ENCODE measurements around the gene ARPC1A. TPM values are rescaled to one million over a fixed set of nuclear protein-coding genes. Genes with fewer than 3 reads are reported as not detected.

The ARPC1A gene
- total and polyA plus RNA-seq, 3 experiments from 2014 or later = 74.7 to 86.6 (median 86.5) TPM

- H3K9me3 ChIP-seq (ENCODE audit: low read length) = no peaks in the 10 kb centered on the region
- Mint-ChIP-seq H3K27me3 (no peaks in the 10 kb centered on the region), H3K27ac (peak overlapping the region in 1 of 8 donors; percentile 42), H3K9me3 (no peaks in the 10 kb centered on the region), H3K4me1 (peaks cover 0 to 2% (median 0%) of the 10 kb centered on the region in 3 donors), H3K36me3 (peaks cover 0 to 71% (median 11%) of the 10 kb centered on the region in 3 donors), H3K4me3 (no peak overlapping the region)
- ChIA-PET POLR2A (no interaction called here), CTCF (interaction anchor here (1.5 to 2.1 kb wide), 3 partner anchors 13 to 46 kb away, joined by 3 to 7 read pairs (median 5); partner anchors contain the start of gene BUD31)
- H3K4me1 ChIP-seq (ENCODE audit: insufficient read depth, low read length) = no peaks in the 10 kb centered on the region
- H3K27me3 ChIP-seq (ENCODE audit: insufficient read depth, low read length, poor library complexity, severe bottlenecking) = no peaks in the 10 kb centered on the region
- peaks cover 53% of the 10 kb centered on the region for H3K36me3 ChIP-seq (ENCODE audit: insufficient read depth, low read length)
- H3K4me3 ChIP-seq (ENCODE audit: low read length) = no peak overlapping the region
- no peak overlapping the region for H3K27ac ChIP-seq (ENCODE audit: low read depth, low read length)
- DNase-seq = no peak
Measured at GRCh38 chr7:99363286-99363685, 37.6 kb downstream of the ARPC1A start.

GRCh38 chr7:99365318-99366141 is 39.8 kb downstream of the ARPC1A start:
- Mint-ChIP-seq H3K9me3 (no peaks in the 10 kb centered on the region), H3K27me3 (no peaks in the 10 kb centered on the region), H3K27ac (peak overlapping the region in 6 of 8 donors; percentile 29 to 74 (median 54)), H3K4me3 (peak overlapping the region in 1 of 7 donors; percentile 20), H3K36me3 (peaks cover 0 to 59% (median 11%) of the 10 kb centered on the region in 3 donors), H3K4me1 (peaks cover 0 to 2% (median 0%) of the 10 kb centered on the region in 3 donors)
- H3K4me3 ChIP-seq (ENCODE audit: low read length) = no peak overlapping the region
- H3K9me3 ChIP-seq (ENCODE audit: low read length) = no peaks in the 10 kb centered on the region
- no peaks in the 10 kb centered on the region for H3K27me3 ChIP-seq (ENCODE audit: insufficient read depth, low read length, poor library complexity, severe bottlenecking)
- DNase-seq = peak; percentile 49 to 75 (median 51)
- POLR2A ChIA-PET = interaction anchor here (1.2 kb wide), 1 partner anchor 43 kb away, joined by 5 read pairs; the partner anchor contains the start of gene BUD31
- H3K27ac ChIP-seq (ENCODE audit: low read depth, low read length) = no peak overlapping the region
- peaks cover 41% of the 10 kb centered on the region for H3K36me3 ChIP-seq (ENCODE audit: insufficient read depth, low read length)
- CTCF ChIA-PET = interaction anchor here (0.8 to 3.6 kb wide), 15 partner anchors 8 to 55 kb away, joined by 3 to 30 read pairs (median 4); partner anchors contain the start of genes ARPC1A, ARPC1B, BUD31 and PDAP1
- H3K4me1 ChIP-seq (ENCODE audit: insufficient read depth, low read length) = no peaks in the 10 kb centered on the region

- POLR2A ChIA-PET = interaction anchor here (1.2 kb wide), 1 partner anchor 42 kb away, joined by 5 read pairs; the partner anchor contains the start of gene BUD31
- H3K9me3 Mint-ChIP-seq = no peaks in the 10 kb centered on the region
- CTCF ChIA-PET = interaction anchor here (0.8 to 3.6 kb wide), 2 partner anchors 13 to 21 kb away, joined by 3 to 30 read pairs; no protein-coding TSS in a partner anchor
Measured at GRCh38 chr7:99366646-99367045, 40.9 kb downstream of the ARPC1A start.

GRCh38 chr7:99368750-99369389 is 43.2 kb downstream of the ARPC1A start:
- Mint-ChIP-seq H3K36me3 (peaks cover 0 to 33% (median 8%) of the 10 kb centered on the region in 3 donors), H3K27ac (peak overlapping the region in 1 of 8 donors; percentile 50), H3K4me3 (no peak overlapping the region), H3K27me3 (no peaks in the 10 kb centered on the region), H3K4me1 (peaks cover 0 to 8% (median 7%) of the 10 kb centered on the region in 3 donors), H3K9me3 (no peaks in the 10 kb centered on the region)
- peak overlapping the region; percentile 14 for H3K27ac ChIP-seq (ENCODE audit: low read depth, low read length)
- no peaks in the 10 kb centered on the region for H3K27me3 ChIP-seq (ENCODE audit: insufficient read depth, low read length, poor library complexity, severe bottlenecking)
- DNase-seq = no peak
- H3K9me3 ChIP-seq (ENCODE audit: low read length) = no peaks in the 10 kb centered on the region
- H3K4me3 ChIP-seq (ENCODE audit: low read length) = no peak overlapping the region
- POLR2A ChIA-PET = interaction anchor here (0.7 kb wide), 1 partner anchor 106 kb away, joined by 3 read pairs; no protein-coding TSS in a partner anchor
- H3K4me1 ChIP-seq (ENCODE audit: insufficient read depth, low read length) = no peaks in the 10 kb centered on the region
- peaks cover 15% of the 10 kb centered on the region for H3K36me3 ChIP-seq (ENCODE audit: insufficient read depth, low read length)
- CTCF ChIA-PET = interaction anchor here (1.3 to 2.1 kb wide), 4 partner anchors 15 to 40 kb away, joined by 3 to 4 read pairs (median 3); partner anchors contain the start of genes BUD31 and PDAP1

More at GRCh38 chr7:99366646-99367045, 40.9 kb downstream of the ARPC1A start:
- no peaks in the 10 kb centered on the region for H3K27me3 ChIP-seq (ENCODE audit: insufficient read depth, low read length, poor library complexity, severe bottlenecking)
- H3K36me3 ChIP-seq (ENCODE audit: insufficient read depth, low read length) = peaks cover 30% of the 10 kb centered on the region
- peak overlapping the region in 1 of 8 donors; percentile 78 for H3K27ac Mint-ChIP-seq
- no peak overlapping the region for H3K27ac ChIP-seq (ENCODE audit: low read depth, low read length)
- DNase-seq = no peak
- no peaks in the 10 kb centered on the region for H3K9me3 ChIP-seq (ENCODE audit: low read length)
- peaks cover 0 to 2% (median 0%) of the 10 kb centered on the region in 3 donors for H3K4me1 Mint-ChIP-seq
- peaks cover 0 to 49% (median 8%) of the 10 kb centered on the region in 3 donors for H3K36me3 Mint-ChIP-seq
- no peaks in the 10 kb centered on the region for H3K27me3 Mint-ChIP-seq
- H3K4me1 ChIP-seq (ENCODE audit: insufficient read depth, low read length) = no peaks in the 10 kb centered on the region
- H3K4me3 ChIP-seq (ENCODE audit: low read length) = no peak overlapping the region
- H3K4me3 Mint-ChIP-seq = peak overlapping the region in 1 of 7 donors; percentile 42

- H3K36me3 ChIP-seq (ENCODE audit: insufficient read depth, low read length) = peaks cover 7% of the 10 kb centered on the region
- H3K36me3 Mint-ChIP-seq = peaks cover 0 to 24% (median 6%) of the 10 kb centered on the region in 3 donors
- peak overlapping the region in 1 of 8 donors; percentile 15 for H3K27ac Mint-ChIP-seq
- no peaks in the 10 kb centered on the region for H3K9me3 Mint-ChIP-seq
- no peaks in the 10 kb centered on the region for H3K27me3 ChIP-seq (ENCODE audit: insufficient read depth, low read length, poor library complexity, severe bottlenecking)
- ChIA-PET CTCF (interaction anchor here (1.5 to 2.1 kb wide), 3 partner anchors 17 to 39 kb away, joined by 3 to 4 read pairs (median 3); partner anchors contain the start of genes BUD31 and PDAP1), POLR2A (interaction anchor here (0.6 to 0.7 kb wide), 2 partner anchors 22 to 410 kb away, joined by 3 read pairs; no protein-coding TSS in a partner anchor)
- no peaks in the 10 kb centered on the region for H3K27me3 Mint-ChIP-seq
- no peaks in the 10 kb centered on the region for H3K4me1 ChIP-seq (ENCODE audit: insufficient read depth, low read length)
- H3K27ac ChIP-seq (ENCODE audit: low read depth, low read length) = no peak overlapping the region
- no peak overlapping the region for H3K4me3 ChIP-seq (ENCODE audit: low read length)
- H3K4me3 Mint-ChIP-seq = no peak overlapping the region
- no peaks in the 10 kb centered on the region for H3K9me3 ChIP-seq (ENCODE audit: low read length)
- peaks cover 0 to 8% (median 7%) of the 10 kb centered on the region in 3 donors for H3K4me1 Mint-ChIP-seq
- DNase-seq = no peak
Measured at GRCh38 chr7:99369767-99370391, 44.2 kb downstream of the ARPC1A start.

- Mint-ChIP-seq H3K4me1 (peaks cover 5 to 13% (median 10%) of the 10 kb centered on the region in 3 donors), H3K4me3 (peak overlapping the region in 1 of 7 donors; percentile 76), H3K27me3 (no peaks in the 10 kb centered on the region), H3K27ac (peak overlapping the region in 2 of 8 donors; percentile 63), H3K9me3 (no peaks in the 10 kb centered on the region), H3K36me3 (peaks cover 0 to 13% (median 0%) of the 10 kb centered on the region in 3 donors)
- peaks cover 10% of the 10 kb centered on the region for H3K4me1 ChIP-seq (ENCODE audit: insufficient read depth, low read length)
- H3K9me3 ChIP-seq (ENCODE audit: low read length) = no peaks in the 10 kb centered on the region
- POLR2A ChIA-PET = interaction anchor here (0.7 kb wide), 1 partner anchor 17 kb away, joined by 3 read pairs; no protein-coding TSS in a partner anchor
- no peak overlapping the region for H3K4me3 ChIP-seq (ENCODE audit: low read length)
- H3K36me3 ChIP-seq (ENCODE audit: insufficient read depth, low read length) = no peaks in the 10 kb centered on the region
- DNase-seq = no peak
- no peaks in the 10 kb centered on the region for H3K27me3 ChIP-seq (ENCODE audit: insufficient read depth, low read length, poor library complexity, severe bottlenecking)
- CTCF ChIA-PET = interaction anchor here (1.2 to 2.7 kb wide), 2 partner anchors 22 to 100 kb away, joined by 3 to 7 read pairs; no protein-coding TSS in a partner anchor
- no peak overlapping the region for H3K27ac ChIP-seq (ENCODE audit: low read depth, low read length)
Measured at GRCh38 chr7:99371376-99371920, 45.8 kb downstream of the ARPC1A start.
